GM18861 (cell line): ENCODE data around the gene CHST8.
"Not testable (repeated sequence)": the region's sequence is repeated elsewhere in the genome, so short reads cannot be mapped to it uniquely, and the experiment has no call there.

Source experiments
- ATAC-seq: cut with Tn5 transposase; IDR thresholded peaks from one replicate; pipeline ENCODE4 v1.9.1; 2021; ENCODE audit not compliant: unreplicated experiment

CHST8 gene

GRCh38 chr19:33641261-33641660, 19.5 kb downstream of the CHST8 start:
- ATAC-seq, result no peak

GRCh38 chr19:33641956-33642498, 20.3 kb downstream of the CHST8 start:
- ATAC-seq, result no peak

GRCh38 chr19:33644284-33644836, 22.6 kb downstream of the CHST8 start:
- ATAC-seq, result no peak

- no peak for ATAC-seq
These were observed 24.6 kb downstream of the CHST8 start for GRCh38 chr19:33646306-33646705.

- no peak for ATAC-seq
These were observed 25.4 kb downstream of the CHST8 start for GRCh38 chr19:33647146-33647545.

- ATAC-seq, result no peak
These were observed 28.0 kb downstream of the CHST8 start for GRCh38 chr19:33649627-33650305.

GRCh38 chr19:33653684-33654083, 31.9 kb downstream of the CHST8 start:
- ATAC-seq, result no peak

GRCh38 chr19:33654840-33655508, 33.2 kb downstream of the CHST8 start:
- ATAC-seq, result no peak

- ATAC-seq, result no peak
These were observed 38.1 kb downstream of the CHST8 start for GRCh38 chr19:33659835-33660234.

GRCh38 chr19:33660410-33661124, 38.8 kb downstream of the CHST8 start:
- ATAC-seq, result no peak

GRCh38 chr19:33661336-33661735, 39.6 kb downstream of the CHST8 start:
- ATAC-seq, result no peak

GRCh38 chr19:33662391-33663092, 40.8 kb downstream of the CHST8 start:
- ATAC-seq, result no peak

GRCh38 chr19:33663316-33663715, 41.6 kb downstream of the CHST8 start:
- ATAC-seq, result not testable (repeated sequence)

GRCh38 chr19:33664744-33665143, 43.0 kb downstream of the CHST8 start:
- ATAC-seq, result no peak

- ATAC-seq, result no peak
These were observed 44.2 kb downstream of the CHST8 start for GRCh38 chr19:33665776-33666595.

- ATAC-seq, result no peak
These were observed 45.4 kb downstream of the CHST8 start for GRCh38 chr19:33667141-33667650.

GRCh38 chr19:33667881-33668280, 46.1 kb downstream of the CHST8 start:
- no peak for ATAC-seq

- no peak for ATAC-seq
These were observed 47.2 kb downstream of the CHST8 start for GRCh38 chr19:33668968-33669367.

GRCh38 chr19:33669376-33669775, 47.6 kb downstream of the CHST8 start:
- no peak for ATAC-seq

GRCh38 chr19:33670398-33670797, 48.6 kb downstream of the CHST8 start:
- ATAC-seq, result no peak
